Skeletal muscle tissue (tissue), 4 donors: ENCODE measurements around the gene PRUNE1. TPM values are rescaled to one million over a fixed set of nuclear protein-coding genes. Genes with fewer than 3 reads are reported as not detected.

Experiments
- H3K27ac ChIP-seq: one replicate; pipeline ENCODE4 v1.7.0; 2013; ENCODE audit warnings: mild to moderate bottlenecking, low read depth, low read length, inconsistent platforms
- H3K27me3 ChIP-seq, 3 donors: one replicate each; pipeline ENCODE4 v1.7.0; 2013; ENCODE audit warnings: low read length in 3 of 3; ENCODE audit not compliant: control insufficient read depth in 3 of 3, insufficient read depth in 3 of 3
- H3K36me3 ChIP-seq, 3 donors: one replicate each; pipeline ENCODE4 v1.7.0; 2013; ENCODE audit warnings: low read length in 3 of 3; ENCODE audit not compliant: control insufficient read depth in 3 of 3, insufficient read depth in 3 of 3
- H3K4me1 ChIP-seq, 3 donors: one replicate each; pipeline ENCODE4 v1.7.0; 2013; ENCODE audit warnings: low read length in 3 of 3, mild to moderate bottlenecking in 3 of 3; ENCODE audit not compliant: control insufficient read depth in 3 of 3, insufficient read depth in 3 of 3
- H3K4me3 ChIP-seq, 3 donors: one replicate each; pipeline ENCODE4 v1.7.0; 2013; ENCODE audit warnings: low read length in 3 of 3
- H3K9ac ChIP-seq, 3 donors: one replicate each; pipeline ENCODE4 v1.7.0; 2013; ENCODE audit warnings: low read length in 3 of 3, mild to moderate bottlenecking in 3 of 3, moderate library complexity in 2 of 3, low read depth in 1 of 3
- H3K9me3 ChIP-seq, 3 donors: one replicate each; pipeline ENCODE4 v1.7.0; 2013; ENCODE audit warnings: low read length in 3 of 3; ENCODE audit not compliant: control insufficient read depth in 3 of 3
- total RNA-seq: library from RNA; depleted of rRNA; stranded (reverse); fragments of >200 nt; gene quantifications from one replicate; pipeline ENCODE4 v1.2.3, GENCODE V29; 2014
- donor health status: Osteomylitis.

Gene PRUNE1, protein sequence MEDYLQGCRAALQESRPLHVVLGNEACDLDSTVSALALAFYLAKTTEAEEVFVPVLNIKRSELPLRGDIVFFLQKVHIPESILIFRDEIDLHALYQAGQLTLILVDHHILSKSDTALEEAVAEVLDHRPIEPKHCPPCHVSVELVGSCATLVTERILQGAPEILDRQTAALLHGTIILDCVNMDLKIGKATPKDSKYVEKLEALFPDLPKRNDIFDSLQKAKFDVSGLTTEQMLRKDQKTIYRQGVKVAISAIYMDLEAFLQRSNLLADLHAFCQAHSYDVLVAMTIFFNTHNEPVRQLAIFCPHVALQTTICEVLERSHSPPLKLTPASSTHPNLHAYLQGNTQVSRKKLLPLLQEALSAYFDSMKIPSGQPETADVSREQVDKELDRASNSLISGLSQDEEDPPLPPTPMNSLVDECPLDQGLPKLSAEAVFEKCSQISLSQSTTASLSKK
- total RNA-seq = 9.9 TPM

- peaks cover 31 to 53% (median 43%) of the 10 kb centered on the region in 3 donors for H3K4me1 ChIP-seq
- H3K27me3 ChIP-seq = no peaks in the 10 kb centered on the region
- peak within 1 kb of the TSS; percentile 92 to 100 (median 98) for H3K4me3 ChIP-seq
- H3K27ac ChIP-seq = peak within 1 kb of the TSS; percentile 80
- H3K9ac ChIP-seq = peak within 1 kb of the TSS; percentile 90 to 98 (median 97)
- no peaks in the 10 kb centered on the region for H3K9me3 ChIP-seq
- peaks cover 0 to 4% (median 3%) of the 10 kb centered on the region in 3 donors for H3K36me3 ChIP-seq
Observed at GRCh38 chr1:151008244-151009205, at the start of gene PRUNE1. PRUNE1 (plus strand) TSS chr1:151008449; CDS start chr1:151008633, 184 bp downstream.

GRCh38 chr1:150960646-150961045 lies 47.6 kb upstream of the PRUNE1 start:
- Histone ChIP-seq H3K4me1 (no peaks in the 10 kb centered on the region), H3K9me3 (no peaks in the 10 kb centered on the region), H3K27me3 (no peaks in the 10 kb centered on the region), H3K36me3 (peaks cover 46 to 70% (median 60%) of the 10 kb centered on the region in 3 donors), H3K9ac (no peak overlapping the region), H3K4me3 (no peak overlapping the region), H3K27ac (no peak overlapping the region)

DNA sequence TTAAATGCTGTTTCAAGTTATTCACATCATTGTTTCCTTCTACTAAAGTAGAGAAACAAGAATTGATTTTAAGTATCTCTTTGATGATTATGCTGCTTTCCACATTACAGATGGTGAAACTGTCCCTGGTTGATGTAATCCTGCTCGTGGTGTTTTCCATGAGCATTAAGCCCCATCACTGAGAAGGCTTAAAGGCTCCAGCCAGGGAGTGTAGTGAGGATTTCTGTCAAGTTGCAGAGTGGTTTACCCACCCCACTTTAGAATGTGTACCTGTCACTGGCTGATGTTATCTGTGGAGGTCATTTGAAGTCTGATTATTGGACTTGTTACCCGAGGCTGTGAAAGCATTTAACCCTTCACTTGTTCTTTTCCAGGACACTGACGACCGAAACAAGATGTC lies 46.5 kb upstream of the PRUNE1 start:
- Histone ChIP-seq H3K4me3 (no peak overlapping the region), H3K27ac (no peak overlapping the region), H3K9ac (no peak overlapping the region), H3K36me3 (peaks cover 57 to 81% (median 67%) of the 10 kb centered on the region in 3 donors), H3K4me1 (no peaks in the 10 kb centered on the region), H3K27me3 (no peaks in the 10 kb centered on the region), H3K9me3 (no peaks in the 10 kb centered on the region)

DNA sequence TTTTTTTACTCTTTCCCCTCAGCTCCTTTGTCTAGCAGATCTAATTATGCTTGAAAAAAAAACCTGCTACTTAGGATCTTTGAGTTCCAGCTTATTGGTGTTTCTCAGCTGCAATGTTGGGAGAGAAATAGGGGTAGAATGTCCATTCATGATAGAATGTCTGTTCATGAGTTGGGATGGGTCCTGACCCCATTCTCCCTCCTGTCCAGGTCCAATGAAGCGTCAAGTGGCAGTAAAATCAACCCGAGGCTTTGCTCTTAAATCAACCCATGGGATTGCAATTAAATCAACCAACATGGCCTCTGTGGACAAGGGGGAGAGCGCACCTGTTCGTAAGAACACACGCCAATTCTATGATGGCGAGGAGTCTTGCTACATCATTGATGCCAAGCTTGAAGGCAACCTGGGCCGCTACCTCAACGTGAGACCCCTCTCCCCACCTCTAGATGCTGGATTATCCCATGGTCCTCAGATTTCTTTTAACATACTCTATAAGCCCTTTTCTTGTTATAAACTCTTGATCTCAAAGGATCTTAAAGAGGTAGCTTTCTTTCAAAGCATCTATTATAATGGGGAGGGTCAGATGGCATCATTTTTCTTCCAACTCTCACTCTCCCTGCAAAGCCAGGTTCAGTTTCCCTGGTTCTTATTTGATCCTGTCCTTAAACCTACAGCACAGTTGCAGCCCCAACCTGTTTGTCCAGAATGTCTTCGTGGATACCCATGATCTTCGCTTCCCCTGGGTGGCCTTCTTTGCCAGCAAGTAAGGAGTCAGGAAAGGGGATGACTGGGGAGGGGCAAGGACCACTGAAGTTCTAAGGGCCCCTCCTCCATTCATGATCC lies 44.7 kb upstream of the PRUNE1 start:
- Histone ChIP-seq H3K9me3 (no peaks in the 10 kb centered on the region), H3K4me1 (no peaks in the 10 kb centered on the region), H3K9ac (no peak overlapping the region), H3K27me3 (no peaks in the 10 kb centered on the region), H3K36me3 (peaks cover 69 to 89% (median 81%) of the 10 kb centered on the region in 3 donors), H3K27ac (no peak overlapping the region), H3K4me3 (no peak overlapping the region)

- H3K27ac ChIP-seq = no peak overlapping the region
- H3K4me1 ChIP-seq = no peaks in the 10 kb centered on the region
- H3K4me3 ChIP-seq = no peak overlapping the region
- no peaks in the 10 kb centered on the region for H3K27me3 ChIP-seq
- H3K9me3 ChIP-seq = no peaks in the 10 kb centered on the region
- no peak overlapping the region for H3K9ac ChIP-seq
- H3K36me3 ChIP-seq = peaks cover 71 to 89% (median 80%) of the 10 kb centered on the region in 3 donors
Observed at GRCh38 chr1:150964164-150964489, 44.1 kb upstream of the PRUNE1 start.

- Histone ChIP-seq H3K4me1 (peaks cover 5 to 6% (median 6%) of the 10 kb centered on the region in 3 donors), H3K4me3 (no peak overlapping the region), H3K36me3 (peaks cover 64 to 81% (median 68%) of the 10 kb centered on the region in 3 donors), H3K27ac (no peak overlapping the region), H3K9me3 (no peaks in the 10 kb centered on the region), H3K27me3 (no peaks in the 10 kb centered on the region), H3K9ac (no peak overlapping the region)
Observed at GRCh38 chr1:150965605-150966004, 42.6 kb upstream of the PRUNE1 start.

DNA sequence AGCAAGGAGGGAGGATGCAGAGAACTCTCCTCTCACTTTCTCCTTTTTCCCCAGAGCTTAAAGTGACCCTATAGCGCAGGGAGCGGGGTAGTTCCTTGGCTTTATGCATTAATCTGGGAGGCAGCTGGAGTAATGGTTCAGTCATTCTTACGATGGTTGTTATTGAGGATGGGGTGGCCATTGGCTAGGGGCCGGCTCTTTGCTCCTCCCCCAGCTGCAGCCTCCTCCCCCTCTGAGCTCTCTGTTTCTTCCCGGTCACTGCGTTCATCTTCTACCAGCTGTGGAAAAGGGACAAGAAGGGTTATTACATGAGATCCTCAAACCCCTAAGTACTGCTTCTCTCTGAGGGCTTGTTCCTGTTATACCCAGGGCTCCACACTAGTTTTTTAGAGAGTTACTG lies 42.2 kb upstream of the PRUNE1 start:
- Histone ChIP-seq H3K9ac (no peak overlapping the region), H3K27me3 (no peaks in the 10 kb centered on the region), H3K4me1 (peaks cover 9 to 10% (median 10%) of the 10 kb centered on the region in 3 donors), H3K36me3 (peaks cover 60 to 77% (median 64%) of the 10 kb centered on the region in 3 donors), H3K9me3 (no peaks in the 10 kb centered on the region), H3K27ac (no peak overlapping the region), H3K4me3 (no peak overlapping the region)

- Histone ChIP-seq H3K4me1 (peaks cover 28 to 30% (median 29%) of the 10 kb centered on the region in 3 donors), H3K4me3 (no peak overlapping the region), H3K9ac (no peak overlapping the region), H3K36me3 (peaks cover 46 to 67% (median 54%) of the 10 kb centered on the region in 3 donors), H3K9me3 (no peaks in the 10 kb centered on the region), H3K27me3 (no peaks in the 10 kb centered on the region), H3K27ac (no peak overlapping the region)
Observed at GRCh38 chr1:150967936-150968335, 40.3 kb upstream of the PRUNE1 start.

GRCh38 chr1:150968491-150968890 lies 39.8 kb upstream of the PRUNE1 start:
- Histone ChIP-seq H3K9ac (no peak overlapping the region), H3K36me3 (peaks cover 45 to 61% (median 49%) of the 10 kb centered on the region in 3 donors), H3K4me1 (peaks cover 34 to 35% (median 34%) of the 10 kb centered on the region in 3 donors), H3K9me3 (no peaks in the 10 kb centered on the region), H3K27ac (no peak overlapping the region), H3K27me3 (no peaks in the 10 kb centered on the region), H3K4me3 (no peak overlapping the region)
